ENCODE results near the gene MFN2. TPM values are rescaled to one million over a fixed set of nuclear protein-coding genes. Genes with fewer than 3 reads are reported as not detected.
"Not testable (repeated sequence)": the region's sequence is repeated elsewhere in the genome, so short reads cannot be mapped to it uniquely, and the experiment has no call there.

Gene MFN2
- polyA plus RNA-seq, 1 experiment: 62.5 TPM

GRCh38 chr1:12035312-12035711, 55.1 kb downstream of the MFN2 start:
- no peak for TF ChIP-seq CTCF (IDR thresholded peaks at IDR 0.05; ENCODE audit: insufficient read depth, low read depth, low read length)
- Histone ChIP-seq H3K27me3 (ENCODE audit: control insufficient read depth, insufficient read depth, low read length) (no peaks in the 10 kb centered on the region), H3K36me3 (ENCODE audit: control insufficient read depth, insufficient read depth, low read length) (peaks cover 3% of the 10 kb centered on the region; the same call in 1 of the 2 replicates), H3K4me3 (ENCODE audit: low read depth, low read length) (no peak overlapping the region)
- POLR2A ChIA-PET: no interaction called here
- CTCF ChIA-PET: no interaction called here
- DNase-seq (ENCODE audit: low read depth): no peak

DNA sequence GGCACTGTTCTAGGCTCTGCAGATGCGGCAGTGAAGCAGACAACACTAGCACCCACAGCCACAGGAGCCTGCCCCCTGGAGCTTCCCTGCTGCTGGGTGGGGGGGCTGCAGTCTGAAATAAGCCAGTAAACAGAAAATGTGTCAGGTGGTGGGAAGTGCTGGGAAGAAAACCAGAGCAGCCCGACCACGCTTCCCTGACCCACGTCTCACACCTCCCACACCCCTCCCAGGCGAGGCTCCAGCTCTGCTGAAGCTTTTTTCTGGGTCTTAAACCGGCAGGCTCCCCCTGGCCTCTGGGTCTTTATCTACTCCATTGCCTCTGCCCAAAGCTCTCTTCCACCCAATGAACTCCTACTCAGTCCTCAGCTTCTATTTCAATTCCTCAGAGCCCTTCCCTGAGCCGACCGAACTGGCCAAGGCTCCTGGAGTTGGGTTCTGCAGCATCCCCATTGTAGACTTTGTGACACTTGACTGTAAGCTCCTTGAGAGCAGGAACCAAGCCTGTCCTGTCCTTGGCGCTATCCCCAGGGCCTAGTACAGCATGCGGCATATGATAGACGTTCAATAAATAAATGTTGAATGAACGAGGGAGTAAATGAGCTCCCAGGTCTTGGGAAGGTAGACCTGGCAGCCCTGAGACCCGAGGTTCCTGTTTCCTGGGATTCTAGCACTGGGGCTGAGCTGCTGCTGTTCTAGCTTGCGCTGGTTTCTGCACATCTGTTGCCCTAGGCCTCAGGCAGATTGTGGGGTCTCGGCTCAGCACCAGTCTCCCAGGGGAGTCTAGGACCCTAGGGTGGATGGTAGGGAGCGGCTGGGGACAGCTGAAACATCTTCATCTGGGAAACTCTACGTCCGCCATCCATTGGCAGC, 57.5 kb downstream of the MFN2 start:
- POLR2A ChIA-PET: no interaction called here
- TF ChIP-seq CTCF (IDR thresholded peaks at IDR 0.05; ENCODE audit: insufficient read depth, low read depth, low read length): no peak
- Histone ChIP-seq H3K27me3 (ENCODE audit: control insufficient read depth, insufficient read depth, low read length) (no peaks in the 10 kb centered on the region), H3K36me3 (ENCODE audit: control insufficient read depth, insufficient read depth, low read length) (no peaks in the 10 kb centered on the region), H3K4me3 (ENCODE audit: low read depth, low read length) (no peak overlapping the region)
- DNase-seq (ENCODE audit: low read depth): no peak
- CTCF ChIA-PET: interaction anchor here (0.7 to 0.8 kb wide), 2 partner anchors 28 to 41 kb away, joined by 3 to 4 read pairs; no protein-coding TSS in a partner anchor

DNA sequence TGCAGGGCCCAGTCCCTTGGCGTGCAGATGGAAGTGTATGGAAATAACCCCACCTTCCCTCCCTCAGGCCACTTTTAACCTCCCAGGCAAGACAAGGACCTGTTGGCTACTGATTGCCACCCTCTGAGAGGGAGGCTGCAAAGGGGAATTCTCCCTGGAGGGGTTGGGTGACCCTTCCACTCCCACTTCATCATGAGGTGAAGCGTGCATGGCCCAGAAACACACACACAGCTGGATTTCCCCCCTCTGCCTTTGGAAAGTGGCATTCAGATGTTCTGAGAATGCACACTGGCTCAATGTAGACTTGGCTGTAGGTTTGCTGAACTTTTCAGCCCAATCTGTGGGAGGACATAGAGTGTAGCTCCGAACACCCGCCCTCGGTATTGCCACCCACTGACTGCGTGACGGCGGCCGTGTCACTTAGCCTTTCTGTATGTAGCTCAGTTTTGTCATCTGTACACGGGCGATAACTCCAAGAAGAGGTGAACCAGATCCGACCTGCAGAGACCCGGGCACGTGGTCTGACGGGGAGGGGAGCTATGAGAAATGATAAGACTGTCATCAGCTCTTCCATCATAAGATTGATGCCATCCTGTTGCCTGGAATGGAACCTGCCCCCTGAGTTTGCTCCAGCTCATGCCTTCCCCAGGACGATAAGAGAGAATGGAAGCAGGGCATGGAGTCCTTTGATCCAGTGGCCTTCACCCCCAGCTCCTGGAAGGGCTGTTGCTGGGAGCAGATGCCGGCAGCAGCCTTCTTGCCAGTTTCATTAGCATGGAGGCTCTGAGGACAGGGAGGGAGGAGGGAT, 58.3 kb downstream of the MFN2 start:
- Histone ChIP-seq H3K27me3 (ENCODE audit: control insufficient read depth, insufficient read depth, low read length) (no peaks in the 10 kb centered on the region), H3K36me3 (ENCODE audit: control insufficient read depth, insufficient read depth, low read length) (no peaks in the 10 kb centered on the region), H3K4me3 (ENCODE audit: low read depth, low read length) (no peak overlapping the region)
- TF ChIP-seq CTCF (IDR thresholded peaks at IDR 0.05; ENCODE audit: insufficient read depth, low read depth, low read length): no peak
- no peak for DNase-seq (ENCODE audit: low read depth)
- CTCF ChIA-PET: interaction anchor here (0.7 to 2.3 kb wide), 3 partner anchors 7 to 41 kb away, joined by 3 to 7 read pairs (median 3); no protein-coding TSS in a partner anchor
- POLR2A ChIA-PET: no interaction called here

- no peaks in the 10 kb centered on the region for H3K27me3 ChIP-seq (ENCODE audit: control insufficient read depth, insufficient read depth, low read length)
- CTCF ChIA-PET: interaction anchor here (0.6 to 2.3 kb wide), 5 partner anchors 8 to 287 kb away, joined by 3 to 7 read pairs (median 3); no protein-coding TSS in a partner anchor
- no peak for TF ChIP-seq CTCF (IDR thresholded peaks at IDR 0.05; ENCODE audit: insufficient read depth, low read depth, low read length)
- no peaks in the 10 kb centered on the region for H3K36me3 ChIP-seq (ENCODE audit: control insufficient read depth, insufficient read depth, low read length)
- no peak for DNase-seq (ENCODE audit: low read depth)
- H3K4me3 ChIP-seq (ENCODE audit: low read depth, low read length): no peak overlapping the region
- POLR2A ChIA-PET: no interaction called here
Observed at GRCh38 chr1:12039164-12039525, 58.9 kb downstream of the MFN2 start.

GRCh38 chr1:12039824-12040456, 59.7 kb downstream of the MFN2 start:
- POLR2A ChIA-PET; H3K27me3 ChIP-seq (ENCODE audit: control insufficient read depth, insufficient read depth, low read length); H3K4me3 ChIP-seq (ENCODE audit: low read depth, low read length); H3K36me3 ChIP-seq (ENCODE audit: control insufficient read depth, insufficient read depth, low read length); DNase-seq (ENCODE audit: low read depth): not testable (repeated sequence)
- CTCF ChIA-PET: interaction anchor here (0.6 to 2.3 kb wide), 4 partner anchors 9 to 287 kb away, joined by 3 to 7 read pairs (median 4); no protein-coding TSS in a partner anchor

All from BJ (cell line).